ENCODE results near the gene RMND1.

The RMND1 gene

GRCh38 chr6:151436300-151436699, 15.6 kb downstream of the RMND1 start:
- Histone ChIP-seq H3K56ac (ENCODE audit: low read length) (no peak overlapping the region), H3K79me1 (ENCODE audit: low read length) (peaks cover 8% of the 10 kb centered on the region), H3K27ac (ENCODE audit: low read depth, low read length) (no peak overlapping the region), H4K8ac (ENCODE audit: low read depth, low read length) (no peak overlapping the region), H3K23ac (ENCODE audit: low read length) (no peak overlapping the region), H3K4me1 (ENCODE audit: control insufficient read depth, low read depth, low read length) (no peaks in the 10 kb centered on the region), H3K9ac (ENCODE audit: low read length) (no peak overlapping the region), H4K5ac (ENCODE audit: low read length) (no peak overlapping the region), H2BK5ac (ENCODE audit: low read length) (no peak overlapping the region), H3K4me2 (ENCODE audit: low read length) (no peak overlapping the region), H2BK15ac (replicated peaks; ENCODE audit: low read depth) (no peak overlapping the region), H2AK5ac (ENCODE audit: low read length) (no peak overlapping the region), H3K4ac (ENCODE audit: low read depth, low read length) (no peak overlapping the region), H3K18ac (ENCODE audit: low read length) (no peak overlapping the region), H3K4me3 (ENCODE audit: low read length) (no peak overlapping the region), H3K27me3 (ENCODE audit: insufficient read depth, low read length, poor library complexity) (no peaks in the 10 kb centered on the region), H3K79me2 (ENCODE audit: control insufficient read depth, insufficient read depth, low read length) (peaks cover 2% of the 10 kb centered on the region), H2BK120ac (ENCODE audit: low read depth, low read length) (no peak overlapping the region), H3K36me3 (ENCODE audit: control insufficient read depth, insufficient read depth, low read length) (no peaks in the 10 kb centered on the region)
- no peak for DNase-seq
- no CpG with 5 or more reads among the region's 3 CpGs for WGBS (ENCODE audit: extremely low coverage, insufficient coverage, low lambda C conversion rate)

- H3K18ac ChIP-seq (ENCODE audit: low read length) = no peak overlapping the region
- no peaks in the 10 kb centered on the region for H3K4me1 ChIP-seq (ENCODE audit: control insufficient read depth, low read depth, low read length)
- H3K27ac ChIP-seq (ENCODE audit: low read depth, low read length) = no peak overlapping the region
- peaks cover 8% of the 10 kb centered on the region for H3K79me1 ChIP-seq (ENCODE audit: low read length)
- H3K79me2 ChIP-seq (ENCODE audit: control insufficient read depth, insufficient read depth, low read length) = peaks cover 2% of the 10 kb centered on the region
- H2AK5ac ChIP-seq (ENCODE audit: low read length) = no peak overlapping the region
- H2BK15ac ChIP-seq (replicated peaks; ENCODE audit: low read depth) = no peak overlapping the region
- H4K5ac ChIP-seq (ENCODE audit: low read length) = no peak overlapping the region
- no peak overlapping the region for H3K9ac ChIP-seq (ENCODE audit: low read length)
- no peak overlapping the region for H3K56ac ChIP-seq (ENCODE audit: low read length)
- H3K36me3 ChIP-seq (ENCODE audit: control insufficient read depth, insufficient read depth, low read length) = no peaks in the 10 kb centered on the region
- H3K4ac ChIP-seq (ENCODE audit: low read depth, low read length) = no peak overlapping the region
- no peak for DNase-seq
- no peak overlapping the region for H3K4me2 ChIP-seq (ENCODE audit: low read length)
- no peak overlapping the region for H2BK120ac ChIP-seq (ENCODE audit: low read depth, low read length)
- H3K27me3 ChIP-seq (ENCODE audit: insufficient read depth, low read length, poor library complexity) = no peaks in the 10 kb centered on the region
- H4K8ac ChIP-seq (ENCODE audit: low read depth, low read length) = no peak overlapping the region
- no CpG with 5 or more reads among the region's 2 CpGs for WGBS (ENCODE audit: extremely low coverage, insufficient coverage, low lambda C conversion rate)
- no peak overlapping the region for H2BK5ac ChIP-seq (ENCODE audit: low read length)
- no peak overlapping the region for H3K23ac ChIP-seq (ENCODE audit: low read length)
- H3K4me3 ChIP-seq (ENCODE audit: low read length) = no peak overlapping the region
These were observed 17.6 kb downstream of the RMND1 start for GRCh38 chr6:151434369-151434768.

DNA sequence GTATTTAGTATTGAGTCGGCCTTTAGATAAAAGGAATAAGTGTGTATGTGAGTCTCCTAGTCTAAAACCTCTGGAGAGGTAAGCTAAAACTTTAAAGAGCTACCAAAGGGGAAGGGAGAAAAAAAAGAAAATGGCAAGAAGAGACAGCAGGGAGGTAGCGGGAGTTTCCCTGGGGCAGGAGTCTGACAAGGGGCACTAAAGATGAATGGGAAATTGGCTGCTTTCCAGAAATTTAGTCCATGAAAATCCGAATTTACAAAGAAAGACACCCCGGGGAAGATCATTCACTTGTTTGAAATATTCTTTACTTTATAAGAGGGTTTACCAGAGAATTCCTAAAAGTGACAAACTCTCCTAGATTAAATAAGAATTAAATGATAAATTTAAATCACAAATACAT, 19.3 kb downstream of the RMND1 start:
- H3K27me3 ChIP-seq (ENCODE audit: insufficient read depth, low read length, poor library complexity) = no peaks in the 10 kb centered on the region
- no peak overlapping the region for H3K4me3 ChIP-seq (ENCODE audit: low read length)
- H3K18ac ChIP-seq (ENCODE audit: low read length) = no peak overlapping the region
- H4K8ac ChIP-seq (ENCODE audit: low read depth, low read length) = no peak overlapping the region
- H3K79me1 ChIP-seq (ENCODE audit: low read length) = peaks cover 4% of the 10 kb centered on the region
- H2BK120ac ChIP-seq (ENCODE audit: low read depth, low read length) = no peak overlapping the region
- H2AK5ac ChIP-seq (ENCODE audit: low read length) = no peak overlapping the region
- no peaks in the 10 kb centered on the region for H3K79me2 ChIP-seq (ENCODE audit: control insufficient read depth, insufficient read depth, low read length)
- no CpG with 5 or more reads among the region's 4 CpGs for WGBS (ENCODE audit: extremely low coverage, insufficient coverage, low lambda C conversion rate)
- H3K9ac ChIP-seq (ENCODE audit: low read length) = no peak overlapping the region
- no peak overlapping the region for H2BK5ac ChIP-seq (ENCODE audit: low read length)
- no peak overlapping the region for H3K23ac ChIP-seq (ENCODE audit: low read length)
- H3K36me3 ChIP-seq (ENCODE audit: control insufficient read depth, insufficient read depth, low read length) = no peaks in the 10 kb centered on the region
- no peaks in the 10 kb centered on the region for H3K4me1 ChIP-seq (ENCODE audit: control insufficient read depth, low read depth, low read length)
- no peak for DNase-seq
- H3K4me2 ChIP-seq (ENCODE audit: low read length) = no peak overlapping the region
- no peak overlapping the region for H2BK15ac ChIP-seq (replicated peaks; ENCODE audit: low read depth)
- H4K5ac ChIP-seq (ENCODE audit: low read length) = no peak overlapping the region
- H3K27ac ChIP-seq (ENCODE audit: low read depth, low read length) = no peak overlapping the region
- no peak overlapping the region for H3K56ac ChIP-seq (ENCODE audit: low read length)
- H3K4ac ChIP-seq (ENCODE audit: low read depth, low read length) = no peak overlapping the region

- Histone ChIP-seq H2BK15ac (replicated peaks; ENCODE audit: low read depth) (no peak overlapping the region), H3K18ac (ENCODE audit: low read length) (no peak overlapping the region), H3K79me2 (ENCODE audit: control insufficient read depth, insufficient read depth, low read length) (no peaks in the 10 kb centered on the region), H3K4ac (ENCODE audit: low read depth, low read length) (no peak overlapping the region), H3K36me3 (ENCODE audit: control insufficient read depth, insufficient read depth, low read length) (no peaks in the 10 kb centered on the region), H3K56ac (ENCODE audit: low read length) (no peak overlapping the region), H3K79me1 (ENCODE audit: low read length) (peaks cover under 1% of the 10 kb centered on the region), H3K4me3 (ENCODE audit: low read length) (no peak overlapping the region), H3K4me1 (ENCODE audit: control insufficient read depth, low read depth, low read length) (no peaks in the 10 kb centered on the region), H3K23ac (ENCODE audit: low read length) (no peak overlapping the region), H4K8ac (ENCODE audit: low read depth, low read length) (no peak overlapping the region), H3K4me2 (ENCODE audit: low read length) (no peak overlapping the region), H2BK120ac (ENCODE audit: low read depth, low read length) (no peak overlapping the region), H2BK5ac (ENCODE audit: low read length) (no peak overlapping the region), H4K5ac (ENCODE audit: low read length) (no peak overlapping the region), H3K27ac (ENCODE audit: low read depth, low read length) (no peak overlapping the region), H2AK5ac (ENCODE audit: low read length) (no peak overlapping the region), H3K27me3 (ENCODE audit: insufficient read depth, low read length, poor library complexity) (no peaks in the 10 kb centered on the region), H3K9ac (ENCODE audit: low read length) (no peak overlapping the region)
- no peak for DNase-seq
- WGBS (ENCODE audit: extremely low coverage, insufficient coverage, low lambda C conversion rate) = no CpG with 5 or more reads among the region's 3 CpGs
These were observed 20.6 kb downstream of the RMND1 start for GRCh38 chr6:151431337-151431736.

- no peak overlapping the region for H2BK120ac ChIP-seq (ENCODE audit: low read depth, low read length)
- no peaks in the 10 kb centered on the region for H3K36me3 ChIP-seq (ENCODE audit: control insufficient read depth, insufficient read depth, low read length)
- no peak overlapping the region for H3K9ac ChIP-seq (ENCODE audit: low read length)
- no peak overlapping the region for H2BK15ac ChIP-seq (replicated peaks; ENCODE audit: low read depth)
- DNase-seq = peak; percentile 49
- WGBS (ENCODE audit: extremely low coverage, insufficient coverage, low lambda C conversion rate) = no CpG with 5 or more reads among the region's 3 CpGs
- no peak overlapping the region for H3K27ac ChIP-seq (ENCODE audit: low read depth, low read length)
- H3K79me2 ChIP-seq (ENCODE audit: control insufficient read depth, insufficient read depth, low read length) = no peaks in the 10 kb centered on the region
- H2AK5ac ChIP-seq (ENCODE audit: low read length) = no peak overlapping the region
- H3K79me1 ChIP-seq (ENCODE audit: low read length) = no peaks in the 10 kb centered on the region
- H3K27me3 ChIP-seq (ENCODE audit: insufficient read depth, low read length, poor library complexity) = no peaks in the 10 kb centered on the region
- no peak overlapping the region for H3K4ac ChIP-seq (ENCODE audit: low read depth, low read length)
- H3K4me3 ChIP-seq (ENCODE audit: low read length) = no peak overlapping the region
- no peak overlapping the region for H4K5ac ChIP-seq (ENCODE audit: low read length)
- H3K4me2 ChIP-seq (ENCODE audit: low read length) = no peak overlapping the region
- no peak overlapping the region for H4K8ac ChIP-seq (ENCODE audit: low read depth, low read length)
- H3K18ac ChIP-seq (ENCODE audit: low read length) = no peak overlapping the region
- H3K4me1 ChIP-seq (ENCODE audit: control insufficient read depth, low read depth, low read length) = no peaks in the 10 kb centered on the region
- H2BK5ac ChIP-seq (ENCODE audit: low read length) = no peak overlapping the region
- no peak overlapping the region for H3K23ac ChIP-seq (ENCODE audit: low read length)
- H3K56ac ChIP-seq (ENCODE audit: low read length) = no peak overlapping the region
These were observed 21.0 kb downstream of the RMND1 start for GRCh38 chr6:151430886-151431285.

DNA sequence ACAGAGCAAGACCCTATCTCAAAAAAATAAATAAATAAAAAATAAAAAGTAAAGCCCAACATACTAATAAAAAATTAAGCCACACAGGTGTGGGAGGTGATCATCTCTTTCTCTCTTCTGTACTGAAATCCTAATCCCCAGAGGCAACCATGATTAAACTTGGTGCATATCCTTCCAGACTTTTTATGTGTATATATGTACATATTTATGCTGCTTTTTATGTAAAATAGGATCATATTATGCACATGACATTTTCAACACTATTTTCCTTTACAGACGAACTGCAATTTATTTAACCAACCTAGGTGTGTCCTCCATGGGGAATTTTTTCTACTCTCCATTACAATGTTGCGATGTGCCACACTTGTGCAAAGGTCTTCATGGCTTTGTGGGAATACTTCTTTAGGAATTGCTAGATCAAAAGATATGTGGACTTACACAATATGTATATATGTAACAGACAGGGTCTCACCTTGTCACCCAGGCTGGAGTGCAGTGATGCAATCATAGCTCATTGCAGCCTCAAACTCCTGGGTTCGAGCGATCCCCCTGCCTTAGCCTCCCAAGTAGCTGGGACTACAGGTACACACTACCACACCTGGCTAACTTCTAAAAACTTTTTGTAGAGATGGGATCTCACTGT, 23.7 kb downstream of the RMND1 start:
- Histone ChIP-seq H2BK5ac (ENCODE audit: low read length) (no peak overlapping the region), H3K79me2 (ENCODE audit: control insufficient read depth, insufficient read depth, low read length) (no peaks in the 10 kb centered on the region), H3K27me3 (ENCODE audit: insufficient read depth, low read length, poor library complexity) (no peaks in the 10 kb centered on the region), H3K79me1 (ENCODE audit: low read length) (no peaks in the 10 kb centered on the region), H3K36me3 (ENCODE audit: control insufficient read depth, insufficient read depth, low read length) (peaks cover 2% of the 10 kb centered on the region), H4K8ac (ENCODE audit: low read depth, low read length) (no peak overlapping the region), H3K18ac (ENCODE audit: low read length) (no peak overlapping the region), H3K56ac (ENCODE audit: low read length) (no peak overlapping the region), H2AK5ac (ENCODE audit: low read length) (no peak overlapping the region), H3K4me2 (ENCODE audit: low read length) (no peak overlapping the region), H3K23ac (ENCODE audit: low read length) (no peak overlapping the region), H2BK15ac (replicated peaks; ENCODE audit: low read depth) (no peak overlapping the region), H3K4me1 (ENCODE audit: control insufficient read depth, low read depth, low read length) (no peaks in the 10 kb centered on the region), H3K4ac (ENCODE audit: low read depth, low read length) (no peak overlapping the region), H3K27ac (ENCODE audit: low read depth, low read length) (no peak overlapping the region), H3K4me3 (ENCODE audit: low read length) (no peak overlapping the region), H3K9ac (ENCODE audit: low read length) (no peak overlapping the region), H2BK120ac (ENCODE audit: low read depth, low read length) (no peak overlapping the region), H4K5ac (ENCODE audit: low read length) (no peak overlapping the region)
- no CpG with 5 or more reads among the region's 4 CpGs for WGBS (ENCODE audit: extremely low coverage, insufficient coverage, low lambda C conversion rate)
- DNase-seq = no peak
